GM18511 (cell line): Measurements from ENCODE around the gene DDX53.

Source experiments
- ATAC-seq: cut with Tn5 transposase; IDR thresholded peaks from one replicate; pipeline ENCODE4 v1.9.1; 2021; ENCODE audit warnings: mild to moderate bottlenecking, moderate library complexity; ENCODE audit not compliant: unreplicated experiment

DDX53 gene

DNA sequence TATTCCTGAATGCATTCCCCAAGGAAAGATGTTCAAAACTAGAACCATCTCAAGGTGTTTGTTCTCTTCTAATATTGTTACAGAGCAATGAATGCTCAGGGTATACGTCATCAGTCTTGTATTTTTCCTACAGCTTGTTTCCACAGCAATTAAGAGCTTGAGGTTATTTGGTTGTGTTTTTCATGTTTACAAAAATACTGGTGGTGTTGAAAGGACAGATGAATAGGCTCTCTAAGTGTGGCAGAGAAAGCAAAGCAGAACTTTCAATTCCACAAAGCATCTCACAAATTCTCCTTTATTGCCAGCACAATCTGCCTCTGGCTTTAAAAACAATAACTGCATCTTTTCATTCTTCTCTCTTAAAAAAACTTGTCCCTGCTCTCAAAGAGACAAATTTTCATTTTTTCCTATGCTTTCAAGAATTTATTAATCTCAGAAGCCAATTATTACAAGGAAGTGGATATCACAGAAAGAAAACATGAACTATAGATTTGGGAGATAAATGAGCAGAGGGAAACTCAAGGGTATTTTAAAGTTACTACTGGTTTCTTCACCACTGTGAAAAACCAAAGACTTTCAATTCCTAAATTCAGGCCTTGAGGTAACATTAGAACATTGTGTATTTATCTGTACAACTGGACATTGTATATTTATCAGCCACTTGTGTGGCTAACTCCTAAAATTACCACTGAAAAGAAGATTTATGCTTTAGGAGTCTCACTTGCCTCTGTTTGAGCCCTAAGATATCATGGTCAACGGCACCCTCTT lies 49.2 kb downstream of the DDX53 start:
- no peak for ATAC-seq

DNA sequence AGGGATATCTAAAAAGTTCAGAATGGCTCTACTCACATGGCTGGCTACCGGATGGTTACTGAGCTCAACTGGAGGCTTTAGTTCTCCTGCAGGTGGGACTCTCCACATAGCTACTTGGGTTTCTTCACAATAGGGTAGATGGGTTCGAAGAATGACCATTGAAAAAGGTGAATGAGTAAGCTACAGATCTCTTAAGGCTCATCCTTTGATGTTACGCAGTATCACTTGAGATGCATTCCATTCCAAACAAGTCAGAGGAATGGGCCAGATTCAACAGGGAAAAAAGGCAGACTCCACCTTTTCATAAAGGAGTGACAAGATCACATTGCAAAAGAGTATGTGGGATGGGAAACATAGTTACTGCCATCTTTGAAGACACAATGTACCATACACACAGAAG lies 52.6 kb downstream of the DDX53 start:
- no peak for ATAC-seq
